Measurements from ENCODE around the gene EPHB4. TPM values are rescaled to one million over a fixed set of nuclear protein-coding genes. Genes with fewer than 3 reads are reported as not detected.

The EPHB4 gene
- 129 and 175 TPM in 2 replicates for total RNA-seq

DNA sequence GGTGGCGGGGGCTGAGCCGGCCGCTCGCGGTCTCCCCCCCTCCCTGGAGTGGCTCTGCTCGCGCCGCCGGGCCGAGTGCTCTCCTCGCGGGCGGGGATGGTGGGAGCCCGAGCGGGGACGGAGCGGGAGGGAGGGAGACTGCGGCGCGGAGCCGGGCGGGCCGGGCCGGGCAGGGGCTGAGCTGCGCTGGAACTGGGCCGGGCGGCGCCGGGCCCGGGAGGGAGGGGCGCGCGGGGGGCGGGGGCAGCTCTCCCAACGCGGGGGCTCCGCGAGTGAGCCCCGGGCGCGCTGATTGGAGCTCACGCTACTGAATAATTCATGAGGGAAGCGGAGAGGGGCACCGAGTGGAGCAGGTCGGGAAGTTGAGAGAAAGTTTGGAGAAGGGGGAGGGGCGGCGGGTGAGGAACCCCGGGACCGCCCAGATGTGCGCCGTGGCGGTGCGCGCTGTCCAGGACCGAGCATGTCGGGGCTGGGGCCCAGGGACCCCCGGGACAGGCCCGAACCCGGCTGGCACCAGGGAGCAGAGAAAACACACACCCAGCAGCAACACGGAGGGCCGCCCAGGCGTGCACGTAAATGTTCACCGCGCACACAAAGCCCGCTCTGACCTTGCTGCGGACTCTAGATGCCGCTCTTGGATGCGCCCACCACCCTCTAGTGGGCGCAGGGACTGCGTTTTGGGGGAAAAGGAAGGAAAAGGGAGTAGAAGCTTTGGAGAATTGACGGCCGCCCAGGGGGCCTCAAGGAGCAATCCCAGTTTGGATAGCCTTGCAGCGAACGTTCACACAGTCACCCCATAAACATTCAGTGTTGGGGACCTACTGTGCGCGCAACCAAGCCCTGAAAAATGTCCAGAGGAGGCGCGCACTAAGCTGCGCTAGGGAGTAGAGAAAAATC is at the start of gene EPHB4:
Gene EPHB4, minus strand, starts transcription at position 194 of the 897 bp plus-strand sequence. CDS start 493 bp downstream, outside the sequence.

DNA sequence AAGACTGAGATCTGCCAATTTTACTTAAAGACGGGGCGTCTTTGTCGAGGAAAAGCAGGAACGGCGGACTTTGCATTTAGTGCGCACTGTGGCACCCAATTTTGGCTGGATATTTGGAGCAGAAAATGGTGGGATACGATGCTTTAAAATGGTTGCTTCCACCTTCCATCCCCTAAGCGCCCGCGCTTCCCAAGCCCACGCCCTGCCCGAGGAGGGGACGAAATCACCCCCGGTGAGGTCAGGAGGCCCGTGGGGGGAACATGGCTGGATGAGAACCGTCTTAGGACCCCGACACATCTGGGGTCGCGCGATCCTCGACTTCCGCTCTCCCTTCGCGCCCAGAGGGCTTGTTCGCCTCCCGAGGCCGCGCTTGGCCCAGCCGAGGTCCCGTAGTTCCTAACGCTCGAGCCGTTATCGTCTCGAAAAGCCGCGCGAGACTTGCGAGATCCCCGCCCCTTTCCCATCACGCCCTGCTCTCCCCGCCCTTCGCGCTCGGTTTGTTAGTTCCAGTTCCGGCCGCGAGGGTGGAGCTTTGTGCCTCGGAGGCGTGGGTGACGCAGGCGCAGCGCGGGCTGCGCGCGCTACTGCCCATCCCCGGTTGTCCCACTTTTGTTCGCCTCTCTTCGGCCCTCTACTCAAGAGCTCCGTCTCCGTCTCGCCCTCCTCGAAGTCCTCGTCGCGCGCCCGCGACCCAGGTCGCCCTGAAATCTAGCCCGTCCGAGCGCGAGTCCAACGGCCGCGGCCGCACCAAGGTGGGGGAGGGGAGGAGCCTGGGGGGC is 47.4 kb upstream of the EPHB4 start, which contains the start of gene SRRT:
Gene SRRT, plus strand, starts transcription at position 527 of the 779 bp plus-strand sequence. CDS start 488 bp downstream, outside the sequence.

DNA sequence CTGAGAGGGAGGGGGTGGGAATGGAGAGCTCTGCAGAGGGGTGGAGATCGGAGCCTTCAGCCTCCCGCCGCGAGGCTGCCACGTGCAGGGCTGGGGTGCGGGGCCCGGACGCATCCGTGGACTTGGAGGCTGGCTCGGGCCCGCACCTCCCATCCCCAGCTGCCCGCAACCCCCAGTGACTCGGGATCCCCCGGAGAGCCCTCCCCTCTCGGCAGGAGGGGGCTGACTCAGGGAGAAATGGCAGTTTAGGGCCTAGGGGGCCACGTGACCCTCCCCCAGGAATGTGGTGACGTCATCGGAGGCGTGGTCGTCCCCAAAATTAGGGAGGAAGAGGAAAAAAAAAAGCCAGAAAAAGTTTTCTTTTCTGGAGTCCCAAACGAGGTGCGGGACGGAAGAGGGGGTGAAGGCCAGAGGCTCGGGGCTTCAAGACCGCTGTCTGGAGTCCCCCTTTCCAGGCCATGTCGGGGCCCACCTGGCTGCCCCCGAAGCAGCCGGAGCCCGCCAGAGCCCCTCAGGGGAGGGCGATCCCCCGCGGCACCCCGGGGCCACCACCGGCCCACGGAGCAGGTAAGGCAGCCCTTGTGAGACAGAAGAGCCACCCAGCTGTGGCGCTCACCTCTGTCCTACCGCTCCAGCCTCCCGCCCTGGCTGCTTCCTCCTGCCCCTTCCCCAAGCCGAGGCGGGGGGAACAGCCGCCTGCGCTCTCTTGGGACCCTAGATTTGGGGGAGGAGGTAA is 39.9 kb upstream of the EPHB4 start, which contains the start of gene TRIP6:
Gene TRIP6, plus strand, starts transcription at position 348 of the 736 bp plus-strand sequence. Its CDS starts 111 bp downstream, at position 459.

DNA sequence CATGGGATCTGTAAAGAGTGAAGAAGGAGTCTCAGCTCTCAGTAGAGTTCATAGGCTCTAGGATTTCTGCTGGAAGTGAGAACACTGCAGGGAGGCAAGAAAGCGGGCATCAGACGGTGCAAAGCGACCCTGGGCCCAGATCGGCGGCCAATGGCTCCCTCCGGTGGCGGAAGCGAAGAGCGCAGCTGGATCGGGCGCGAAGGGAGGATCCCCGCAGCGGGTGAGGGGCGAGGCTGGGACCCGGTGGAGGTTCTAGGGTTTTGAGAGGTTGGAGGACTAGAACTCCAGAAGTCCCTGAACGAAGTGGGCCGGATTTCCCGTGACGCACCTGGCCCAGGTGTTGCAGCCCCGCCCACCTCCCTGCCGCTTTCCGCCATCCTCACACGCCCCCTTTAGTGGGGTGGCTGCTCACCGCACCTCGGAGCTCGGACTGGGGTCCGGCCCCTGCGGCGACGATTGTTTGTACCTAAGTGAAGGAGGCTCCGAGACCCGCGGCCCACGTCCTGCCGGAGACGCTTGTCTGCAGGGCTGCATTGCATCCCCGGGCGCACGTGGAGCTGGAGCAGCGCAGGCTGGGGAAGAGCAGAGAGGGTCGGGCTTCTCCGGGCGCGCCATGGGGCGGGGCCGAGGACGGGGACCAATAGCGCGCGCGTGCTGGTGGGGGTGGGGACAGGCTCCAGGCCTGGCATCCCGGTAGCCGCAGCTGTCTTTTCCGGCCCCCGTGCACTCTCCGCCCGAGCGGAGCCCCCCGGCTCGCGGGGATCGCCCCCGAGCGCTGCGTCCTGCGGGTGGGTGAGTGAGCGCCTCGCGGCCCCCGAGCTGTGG is 24.9 kb upstream of the EPHB4 start, which contains the start of gene SLC12A9:
Gene SLC12A9, plus strand, starts transcription at position 666 of the 825 bp plus-strand sequence. CDS start 1,485 bp downstream, outside the sequence.

Other genes with a start within 250 kb of the EPHB4 start
- gene LRCH4, start 241.4 kb downstream of the EPHB4 start, total RNA-seq = 10.9 and 11.6 TPM in 2 replicates
- 0.64 TPM in 1 of 2 replicates, not detected in the other for gene FBXO24, start 241.2 kb downstream of the EPHB4 start, total RNA-seq
- gene PCOLCE, start 225.2 kb downstream of the EPHB4 start, total RNA-seq = 1.4 TPM in 1 of 2 replicates, not detected in the other
- 3.6 and 3.9 TPM in 2 replicates for gene MOSPD3, start 215.0 kb downstream of the EPHB4 start, total RNA-seq
- 0.72 and 1.3 TPM in 2 replicates for gene TFR2, start 186.0 kb downstream of the EPHB4 start, total RNA-seq
- gene ACTL6B, start 171.1 kb downstream of the EPHB4 start, total RNA-seq = not detected in 2 replicates
- gene GNB2, start 153.8 kb downstream of the EPHB4 start, total RNA-seq = 99.3 and 110 TPM in 2 replicates
- gene GIGYF1, start 133.3 kb downstream of the EPHB4 start, total RNA-seq = 12.3 and 15.1 TPM in 2 replicates
- 40.7 and 63.1 TPM in 2 replicates for gene POP7, start 121.4 kb downstream of the EPHB4 start, total RNA-seq
- gene EPO, start 107.1 kb downstream of the EPHB4 start, total RNA-seq = not detected in 2 replicates
- gene ZAN, start 93.9 kb downstream of the EPHB4 start, total RNA-seq = not detected in 2 replicates
- 17.9 and 18.3 TPM in 2 replicates for gene SLC12A9, start 25.2 kb upstream of the EPHB4 start, total RNA-seq
- 69.6 and 75.5 TPM in 2 replicates for gene TRIP6, start 39.9 kb upstream of the EPHB4 start, total RNA-seq
- gene SRRT, start 47.6 kb upstream of the EPHB4 start, total RNA-seq = 22.0 and 30.8 TPM in 2 replicates
- 8.3 and 14.7 TPM in 2 replicates for gene UFSP1, start 62.2 kb upstream of the EPHB4 start, total RNA-seq
- gene ACHE, start 68.4 kb upstream of the EPHB4 start, total RNA-seq = 0.24 TPM in 1 of 2 replicates, not detected in the other
- gene MUC3A, start 122.0 kb upstream of the EPHB4 start, total RNA-seq = not detected in 2 replicates
- gene MUC12, start 142.0 kb upstream of the EPHB4 start, total RNA-seq = not detected in 2 replicates
- not detected in 2 replicates for gene MUC17, start 192.6 kb upstream of the EPHB4 start, total RNA-seq